Measurements from ENCODE around the gene A2M.
A peak's percentile ranks its signal among the peaks of the same experiment; 100 is the strongest.

A2M gene

GRCh38 chr12:9048930-9049329 is 66.8 kb downstream of the A2M start:
- no peak for DNase-seq (ENCODE audit: low read depth)
- TF ChIP-seq CTCF (conservative IDR thresholded peaks at IDR 0.05; ENCODE audit: control insufficient read depth, insufficient read depth, low read depth, low read length) = no peak
- H3K4me3 ChIP-seq (ENCODE audit: control insufficient read depth, low read depth, low read length) = no peak overlapping the region

- no peak for DNase-seq (ENCODE audit: low read depth)
- TF ChIP-seq CTCF (conservative IDR thresholded peaks at IDR 0.05; ENCODE audit: control insufficient read depth, insufficient read depth, low read depth, low read length) = no peak
- no peak overlapping the region for H3K4me3 ChIP-seq (ENCODE audit: control insufficient read depth, low read depth, low read length)
Measured at GRCh38 chr12:9047105-9047504, 68.6 kb downstream of the A2M start.

- DNase-seq (ENCODE audit: low read depth) = no peak
- no peak overlapping the region for H3K4me3 ChIP-seq (ENCODE audit: control insufficient read depth, low read depth, low read length)
- TF ChIP-seq CTCF (conservative IDR thresholded peaks at IDR 0.05; ENCODE audit: control insufficient read depth, insufficient read depth, low read depth, low read length) = no peak
Measured at GRCh38 chr12:9043766-9044165, 72.0 kb downstream of the A2M start.

- no peak overlapping the region for H3K4me3 ChIP-seq (ENCODE audit: control insufficient read depth, low read depth, low read length)
- DNase-seq (ENCODE audit: low read depth) = peak; percentile 46
- no peak for TF ChIP-seq CTCF (conservative IDR thresholded peaks at IDR 0.05; ENCODE audit: control insufficient read depth, insufficient read depth, low read depth, low read length)
Measured at GRCh38 chr12:9041321-9041720, 74.4 kb downstream of the A2M start.

GRCh38 chr12:9040484-9041186 is 75.1 kb downstream of the A2M start:
- no peak for DNase-seq (ENCODE audit: low read depth)
- TF ChIP-seq CTCF (conservative IDR thresholded peaks at IDR 0.05; ENCODE audit: control insufficient read depth, insufficient read depth, low read depth, low read length) = no peak
- H3K4me3 ChIP-seq (ENCODE audit: control insufficient read depth, low read depth, low read length) = no peak overlapping the region

GRCh38 chr12:9039397-9039977 is 76.2 kb downstream of the A2M start:
- peak; percentile 50 for DNase-seq (ENCODE audit: low read depth)
- TF ChIP-seq CTCF (conservative IDR thresholded peaks at IDR 0.05; ENCODE audit: control insufficient read depth, insufficient read depth, low read depth, low read length) = peak; percentile 68
- no peak overlapping the region for H3K4me3 ChIP-seq (ENCODE audit: control insufficient read depth, low read depth, low read length)
